Body of pancreas (tissue), 4 donors: ENCODE measurements around the gene USPL1.

Experiments used
- CTCF ChIP-seq, 7 experiments: fragments of 450-650 bp in 4 of 7; fragments of 200-600 bp in 3 of 7; sonication (generic) in 3 of 7; IDR thresholded peaks; one replicate each; pipeline ENCODE4 v1.5.1; 2016 to 2019; ENCODE audit warnings: antibody characterized with exemption in 7 of 7
- POLR2A ChIP-seq, 3 donors: fragments of 450-650 bp; IDR thresholded peaks; one replicate each; pipeline ENCODE4 v1.6.1; 2016; ENCODE audit warnings: antibody characterized with exemption in 3 of 3, mild to moderate bottlenecking in 2 of 3

GRCh38 chr13:30615481-30615865 is 2.2 kb upstream of the USPL1 start:
- no peak for TF ChIP-seq CTCF (IDR thresholded peaks at IDR 0.05)
- TF ChIP-seq POLR2A (IDR thresholded peaks at IDR 0.05): no peak
